PC-9 (cell line): Measurements from ENCODE around the gene OR6Q1.

Experiments used
- EZH2 ChIP-seq: fragments of 200-600 bp; sonication (generic); IDR thresholded peaks from 2 replicates; pipeline ENCODE4 v1.8.0; 2017; ENCODE audit warnings: antibody characterized with exemption, low read depth
- TF ChIP-seq, protein P1 (sequence below): fragments of 200-600 bp; sonication (generic); conservative IDR thresholded peaks from 2 replicates; pipeline ENCODE4 v1.6.1; 2017; ENCODE audit warnings: mixed run types, antibody characterized with exemption, mild to moderate bottlenecking, moderate library complexity

DNA sequence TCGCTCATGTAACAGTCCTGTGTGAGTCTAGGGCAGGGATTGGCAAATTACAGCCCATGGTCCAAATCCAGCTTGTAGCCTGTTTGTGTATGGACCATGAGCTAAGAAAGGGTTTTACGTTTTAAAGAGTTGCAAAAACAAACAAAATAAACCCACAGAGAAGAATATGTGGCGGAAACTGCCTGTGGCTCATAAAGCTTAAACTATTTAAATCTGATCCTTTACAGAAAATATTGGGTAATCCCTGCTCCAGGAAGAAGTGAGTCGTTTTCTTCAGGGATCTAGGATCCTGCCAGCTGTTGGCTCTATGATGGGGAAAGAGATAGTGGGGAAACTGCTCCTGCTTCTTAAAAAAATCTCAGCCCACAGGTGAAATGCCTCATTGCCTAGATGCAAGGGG lies 3.4 kb upstream of the OR6Q1 start:
- TF ChIP-seq, protein P1, sequence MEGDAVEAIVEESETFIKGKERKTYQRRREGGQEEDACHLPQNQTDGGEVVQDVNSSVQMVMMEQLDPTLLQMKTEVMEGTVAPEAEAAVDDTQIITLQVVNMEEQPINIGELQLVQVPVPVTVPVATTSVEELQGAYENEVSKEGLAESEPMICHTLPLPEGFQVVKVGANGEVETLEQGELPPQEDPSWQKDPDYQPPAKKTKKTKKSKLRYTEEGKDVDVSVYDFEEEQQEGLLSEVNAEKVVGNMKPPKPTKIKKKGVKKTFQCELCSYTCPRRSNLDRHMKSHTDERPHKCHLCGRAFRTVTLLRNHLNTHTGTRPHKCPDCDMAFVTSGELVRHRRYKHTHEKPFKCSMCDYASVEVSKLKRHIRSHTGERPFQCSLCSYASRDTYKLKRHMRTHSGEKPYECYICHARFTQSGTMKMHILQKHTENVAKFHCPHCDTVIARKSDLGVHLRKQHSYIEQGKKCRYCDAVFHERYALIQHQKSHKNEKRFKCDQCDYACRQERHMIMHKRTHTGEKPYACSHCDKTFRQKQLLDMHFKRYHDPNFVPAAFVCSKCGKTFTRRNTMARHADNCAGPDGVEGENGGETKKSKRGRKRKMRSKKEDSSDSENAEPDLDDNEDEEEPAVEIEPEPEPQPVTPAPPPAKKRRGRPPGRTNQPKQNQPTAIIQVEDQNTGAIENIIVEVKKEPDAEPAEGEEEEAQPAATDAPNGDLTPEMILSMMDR, result no peak
- TF ChIP-seq EZH2, result no peak
